ENCODE results near the gene CASP3.
"Not testable (repeated sequence)": the region's sequence is repeated elsewhere in the genome, so short reads cannot be mapped to it uniquely, and the experiment has no call there.

Gene CASP3

DNA sequence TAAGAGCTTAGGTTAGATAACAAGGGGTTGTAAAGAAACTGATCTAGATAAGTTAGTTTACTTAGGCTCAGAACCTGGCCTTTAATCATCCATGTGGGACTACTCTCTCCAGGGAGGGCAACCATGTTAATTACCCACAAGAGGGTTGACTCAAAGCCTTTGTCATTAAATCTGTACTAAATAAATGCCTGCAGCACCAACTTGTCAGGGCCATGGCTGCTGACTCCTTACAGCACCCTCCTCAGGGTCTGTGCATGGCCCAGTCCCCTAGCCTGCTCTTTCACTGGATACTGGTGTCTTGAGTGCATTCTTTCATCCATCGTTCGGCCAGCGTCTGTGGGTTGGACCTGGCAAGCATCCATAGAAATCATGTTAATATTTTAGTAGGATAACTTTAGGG is 34.7 kb downstream of the CASP3 start:
- TF ChIP-seq, protein P1, sequence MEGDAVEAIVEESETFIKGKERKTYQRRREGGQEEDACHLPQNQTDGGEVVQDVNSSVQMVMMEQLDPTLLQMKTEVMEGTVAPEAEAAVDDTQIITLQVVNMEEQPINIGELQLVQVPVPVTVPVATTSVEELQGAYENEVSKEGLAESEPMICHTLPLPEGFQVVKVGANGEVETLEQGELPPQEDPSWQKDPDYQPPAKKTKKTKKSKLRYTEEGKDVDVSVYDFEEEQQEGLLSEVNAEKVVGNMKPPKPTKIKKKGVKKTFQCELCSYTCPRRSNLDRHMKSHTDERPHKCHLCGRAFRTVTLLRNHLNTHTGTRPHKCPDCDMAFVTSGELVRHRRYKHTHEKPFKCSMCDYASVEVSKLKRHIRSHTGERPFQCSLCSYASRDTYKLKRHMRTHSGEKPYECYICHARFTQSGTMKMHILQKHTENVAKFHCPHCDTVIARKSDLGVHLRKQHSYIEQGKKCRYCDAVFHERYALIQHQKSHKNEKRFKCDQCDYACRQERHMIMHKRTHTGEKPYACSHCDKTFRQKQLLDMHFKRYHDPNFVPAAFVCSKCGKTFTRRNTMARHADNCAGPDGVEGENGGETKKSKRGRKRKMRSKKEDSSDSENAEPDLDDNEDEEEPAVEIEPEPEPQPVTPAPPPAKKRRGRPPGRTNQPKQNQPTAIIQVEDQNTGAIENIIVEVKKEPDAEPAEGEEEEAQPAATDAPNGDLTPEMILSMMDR (IDR thresholded peaks at IDR 0.05; ENCODE audit: low read depth, low read length), result no peak
- no peak overlapping the region for H3K27ac ChIP-seq
- H3K27me3 ChIP-seq (ENCODE audit: insufficient read depth, low read depth, severe bottlenecking), result no peaks in the 10 kb centered on the region
- H3K36me3 ChIP-seq, result no peaks in the 10 kb centered on the region
- no peak overlapping the region for H3K4me3 ChIP-seq (ENCODE audit: low read depth, low read length)
- H3K9me3 ChIP-seq (ENCODE audit: severe bottlenecking), result peaks cover 20% of the 10 kb centered on the region
- DNase-seq, result no peak

DNA sequence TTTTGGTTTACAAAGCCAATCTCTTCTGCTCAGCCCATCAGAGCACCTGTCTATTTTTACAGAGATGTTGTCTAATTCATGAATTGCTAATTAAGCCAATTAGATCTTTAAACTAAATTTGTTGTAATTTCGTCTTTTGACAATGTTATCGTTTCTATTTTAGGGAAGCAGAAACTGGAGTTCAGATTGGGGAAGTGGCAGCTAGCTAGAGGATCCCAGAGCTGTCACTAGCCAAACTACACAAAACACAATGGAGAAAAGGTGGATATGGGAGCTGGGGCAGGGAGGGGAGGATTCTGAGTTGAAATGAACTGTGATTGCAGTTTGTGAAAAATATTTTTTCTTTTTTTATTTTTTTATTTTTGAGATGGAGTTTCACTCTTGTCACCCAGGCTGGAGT is 35.8 kb downstream of the CASP3 start:
- peaks cover 20% of the 10 kb centered on the region for H3K9me3 ChIP-seq (ENCODE audit: severe bottlenecking)
- H3K27ac ChIP-seq, result no peak overlapping the region
- H3K27me3 ChIP-seq (ENCODE audit: insufficient read depth, low read depth, severe bottlenecking), result no peaks in the 10 kb centered on the region
- TF ChIP-seq, protein P1 (IDR thresholded peaks at IDR 0.05; ENCODE audit: low read depth, low read length), result no peak
- no peaks in the 10 kb centered on the region for H3K36me3 ChIP-seq
- H3K4me3 ChIP-seq (ENCODE audit: low read depth, low read length), result no peak overlapping the region
- no peak for DNase-seq

DNA sequence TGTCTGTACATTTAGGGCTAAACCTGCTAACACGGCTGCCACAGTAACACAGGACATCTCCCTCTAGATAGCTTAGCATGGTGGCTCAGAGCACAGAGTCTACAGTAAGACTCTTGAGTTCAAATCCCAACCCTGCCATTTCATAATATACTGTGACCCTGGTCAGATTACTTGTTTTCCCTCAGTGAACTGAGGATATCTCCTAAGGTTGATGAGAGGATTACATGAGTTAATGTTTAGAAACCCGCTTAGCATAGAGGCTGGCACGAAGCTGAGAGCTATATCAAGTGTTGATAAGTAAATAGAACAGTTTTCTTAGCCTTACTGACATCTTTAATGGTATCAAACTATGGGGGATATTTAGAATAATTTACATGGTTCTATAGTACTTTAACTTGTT is 37.2 kb downstream of the CASP3 start:
- TF ChIP-seq, protein P1 (IDR thresholded peaks at IDR 0.05; ENCODE audit: low read depth, low read length), result no peak
- no peak overlapping the region for H3K27ac ChIP-seq
- peak; percentile 24 for DNase-seq
- H3K36me3 ChIP-seq, result no peaks in the 10 kb centered on the region
- H3K27me3 ChIP-seq (ENCODE audit: insufficient read depth, low read depth, severe bottlenecking), result no peaks in the 10 kb centered on the region
- H3K4me3 ChIP-seq (ENCODE audit: low read depth, low read length), result no peak overlapping the region
- H3K9me3 ChIP-seq (ENCODE audit: severe bottlenecking), result peaks cover 24% of the 10 kb centered on the region

DNA sequence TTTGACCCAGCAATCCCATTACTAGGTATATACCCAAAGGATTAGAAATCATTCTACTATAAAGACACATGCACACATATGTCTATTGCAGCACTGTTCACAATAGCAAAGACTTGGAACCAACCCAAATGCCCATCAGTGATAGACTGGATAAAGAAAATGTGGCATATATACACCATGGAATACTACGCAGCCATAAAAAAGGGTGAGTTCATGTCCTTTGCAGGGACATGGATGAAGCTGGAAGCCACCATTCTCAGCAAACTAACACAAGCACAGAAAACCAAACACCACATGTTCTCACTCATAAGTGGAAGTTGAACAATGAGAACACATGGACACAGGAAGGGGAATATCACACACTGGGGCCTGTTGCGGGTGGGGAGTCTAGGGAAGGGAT is 41.8 kb downstream of the CASP3 start:
- peaks cover 34% of the 10 kb centered on the region for H3K9me3 ChIP-seq (ENCODE audit: severe bottlenecking)
- not testable (repeated sequence) for H3K36me3 ChIP-seq; H3K27me3 ChIP-seq (ENCODE audit: insufficient read depth, low read depth, severe bottlenecking); H3K4me3 ChIP-seq (ENCODE audit: low read depth, low read length); H3K27ac ChIP-seq; DNase-seq

DNA sequence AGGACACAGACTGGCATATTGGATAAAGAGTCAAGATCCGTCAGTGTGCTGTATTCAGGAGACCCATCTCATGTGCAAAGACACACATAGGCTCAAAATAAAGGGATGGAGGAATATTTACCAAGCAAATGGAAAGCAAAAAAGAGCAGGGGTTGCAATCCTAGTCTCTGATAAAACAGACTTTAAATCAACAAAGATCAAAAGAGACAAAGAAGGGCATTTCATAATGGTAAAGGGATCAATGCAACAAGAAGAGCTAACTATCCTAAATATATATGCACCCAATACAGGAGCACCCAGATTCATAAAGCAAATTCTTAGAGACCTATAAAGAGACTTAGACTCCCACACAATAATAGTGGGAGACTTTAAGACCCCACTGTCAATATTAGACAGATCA is 46.4 kb downstream of the CASP3 start:
- H3K36me3 ChIP-seq; DNase-seq; H3K27ac ChIP-seq; H3K27me3 ChIP-seq (ENCODE audit: insufficient read depth, low read depth, severe bottlenecking); H3K4me3 ChIP-seq (ENCODE audit: low read depth, low read length): not testable (repeated sequence)
- peaks cover 37% of the 10 kb centered on the region for H3K9me3 ChIP-seq (ENCODE audit: severe bottlenecking)

DNA sequence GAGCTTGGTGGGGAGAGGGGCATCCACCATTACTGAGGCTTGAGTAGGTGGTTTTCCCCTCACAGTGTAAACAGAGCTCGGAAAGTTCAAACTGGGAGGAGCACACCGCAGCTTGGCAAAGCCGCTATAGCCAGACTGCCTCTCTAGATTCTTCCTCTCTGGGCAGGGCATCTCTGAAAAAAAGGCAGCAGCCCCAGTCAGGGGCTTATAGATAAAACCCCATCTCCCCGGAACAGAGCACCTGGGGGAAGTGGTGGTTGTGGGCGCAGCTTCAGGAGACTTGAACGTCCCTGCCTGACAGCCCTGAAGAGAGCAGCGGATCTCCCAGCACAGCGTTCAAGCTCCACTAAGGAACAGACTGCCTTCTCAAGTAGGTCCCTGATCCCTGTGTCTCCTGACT is 48.3 kb downstream of the CASP3 start:
- H3K36me3 ChIP-seq; H3K4me3 ChIP-seq (ENCODE audit: low read depth, low read length); H3K27me3 ChIP-seq (ENCODE audit: insufficient read depth, low read depth, severe bottlenecking); DNase-seq; H3K27ac ChIP-seq: not testable (repeated sequence)
- peaks cover 26% of the 10 kb centered on the region for H3K9me3 ChIP-seq (ENCODE audit: severe bottlenecking)

DNA sequence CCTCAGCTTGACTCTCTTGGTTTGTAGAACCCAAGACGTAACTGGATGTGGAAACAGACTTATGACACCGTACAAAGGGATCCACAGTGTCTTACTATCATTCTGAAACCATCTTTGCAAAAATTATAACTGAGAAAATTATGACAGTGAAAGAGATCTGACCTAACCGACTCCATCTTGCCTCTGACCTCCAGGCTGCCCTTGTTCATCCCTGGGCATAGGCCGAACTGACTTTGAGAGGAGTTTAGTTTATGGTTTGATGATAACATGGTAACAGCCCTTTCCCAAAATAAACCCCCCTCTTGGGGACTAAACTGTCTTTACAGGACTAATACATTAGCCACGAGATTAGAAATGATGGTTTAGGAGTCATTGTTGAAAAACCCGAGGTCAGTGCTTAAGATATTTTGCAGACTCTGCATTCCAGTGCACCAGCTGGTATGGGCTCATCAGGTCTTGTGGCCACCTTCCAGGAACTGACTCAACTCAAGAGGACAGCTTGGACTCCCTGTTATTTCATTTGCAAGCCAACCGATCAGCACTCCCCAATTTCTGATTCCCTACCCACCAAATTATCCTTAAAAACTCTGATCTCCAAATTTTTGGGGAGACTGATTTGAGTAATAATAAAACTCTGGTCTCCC is 49.6 kb downstream of the CASP3 start:
- Histone ChIP-seq H3K4me3 (ENCODE audit: low read depth, low read length) (no peak overlapping the region), H3K27me3 (ENCODE audit: insufficient read depth, low read depth, severe bottlenecking) (no peaks in the 10 kb centered on the region), H3K9me3 (ENCODE audit: severe bottlenecking) (peaks cover 13% of the 10 kb centered on the region), H3K27ac (no peak overlapping the region), H3K36me3 (no peaks in the 10 kb centered on the region)
- DNase-seq, result no peak
- TF ChIP-seq, protein P1 (IDR thresholded peaks at IDR 0.05; ENCODE audit: low read depth, low read length), result no peak
